NOMO-1 treated with DMSO at 0.1 percent for 48 hours (cell line): Measurements from ENCODE around the gene CST9.
"Not testable (repeated sequence)": the region's sequence is repeated elsewhere in the genome, so short reads cannot be mapped to it uniquely, and the experiment has no call there.

Experiments used
- DNase-seq: peaks from one replicate; lab custom pipeline; 2025; ENCODE audit not compliant: unreplicated experiment; lab: John Stamatoyannopoulos, UW

CST9 gene

GRCh38 chr20:23637282-23638221 lies 31.8 kb upstream of the CST9 start, which contains the start of gene CST3:
CST3 (minus strand) TSS chr20:23637955; CDS start chr20:23637862, 93 bp downstream.
- peak; percentile 59 for DNase-seq

GRCh38 chr20:23636908-23637281 lies 31.2 kb upstream of the CST9 start:
- no peak for DNase-seq

GRCh38 chr20:23636182-23636907 lies 30.6 kb upstream of the CST9 start:
- DNase-seq, result no peak

GRCh38 chr20:23635768-23636090 lies 30.0 kb upstream of the CST9 start:
- not testable (repeated sequence) for DNase-seq

GRCh38 chr20:23634985-23635767 lies 29.5 kb upstream of the CST9 start:
- no peak for DNase-seq

- DNase-seq, result no peak
These were observed 28.5 kb upstream of the CST9 start for GRCh38 chr20:23634044-23634801.

- DNase-seq, result no peak
These were observed 27.2 kb upstream of the CST9 start for GRCh38 chr20:23632711-23633573.

GRCh38 chr20:23631981-23632710 lies 26.4 kb upstream of the CST9 start:
- no peak for DNase-seq

GRCh38 chr20:23631226-23631822 lies 25.6 kb upstream of the CST9 start:
- DNase-seq, result no peak

- DNase-seq, result no peak
These were observed 24.7 kb upstream of the CST9 start for GRCh38 chr20:23630392-23630849.

- DNase-seq, result no peak
These were observed 24.1 kb upstream of the CST9 start for GRCh38 chr20:23629542-23630391.

- DNase-seq, result no peak
These were observed 23.4 kb upstream of the CST9 start for GRCh38 chr20:23629017-23629541.

GRCh38 chr20:23628402-23629016 lies 22.8 kb upstream of the CST9 start:
- no peak for DNase-seq

- no peak for DNase-seq
These were observed 21.8 kb upstream of the CST9 start for GRCh38 chr20:23627501-23627900.

GRCh38 chr20:23626040-23626620 lies 20.4 kb upstream of the CST9 start:
- no peak for DNase-seq

GRCh38 chr20:23625236-23625964 lies 19.7 kb upstream of the CST9 start:
- no peak for DNase-seq
